Stimulated activated CD8-positive, alpha-beta memory T cell treated with anti-CD3 and anti-CD28 coated beads, Interleukin-7, amount 100 ng/mL, for 48 hours (primary cell): ENCODE data around the gene PPM1G.
"Not testable (repeated sequence)": the region's sequence is repeated elsewhere in the genome, so short reads cannot be mapped to it uniquely, and the experiment has no call there.

Experiments
- DNase-seq, 2 donors: peaks; one replicate each; pipeline ENCODE4 v3.0.0-alpha.2; 2020; ENCODE audit warnings: low read depth in 1 of 2; ENCODE audit errors: extremely low read depth in 1 of 2

The PPM1G gene, protein sequence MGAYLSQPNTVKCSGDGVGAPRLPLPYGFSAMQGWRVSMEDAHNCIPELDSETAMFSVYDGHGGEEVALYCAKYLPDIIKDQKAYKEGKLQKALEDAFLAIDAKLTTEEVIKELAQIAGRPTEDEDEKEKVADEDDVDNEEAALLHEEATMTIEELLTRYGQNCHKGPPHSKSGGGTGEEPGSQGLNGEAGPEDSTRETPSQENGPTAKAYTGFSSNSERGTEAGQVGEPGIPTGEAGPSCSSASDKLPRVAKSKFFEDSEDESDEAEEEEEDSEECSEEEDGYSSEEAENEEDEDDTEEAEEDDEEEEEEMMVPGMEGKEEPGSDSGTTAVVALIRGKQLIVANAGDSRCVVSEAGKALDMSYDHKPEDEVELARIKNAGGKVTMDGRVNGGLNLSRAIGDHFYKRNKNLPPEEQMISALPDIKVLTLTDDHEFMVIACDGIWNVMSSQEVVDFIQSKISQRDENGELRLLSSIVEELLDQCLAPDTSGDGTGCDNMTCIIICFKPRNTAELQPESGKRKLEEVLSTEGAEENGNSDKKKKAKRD

DNA sequence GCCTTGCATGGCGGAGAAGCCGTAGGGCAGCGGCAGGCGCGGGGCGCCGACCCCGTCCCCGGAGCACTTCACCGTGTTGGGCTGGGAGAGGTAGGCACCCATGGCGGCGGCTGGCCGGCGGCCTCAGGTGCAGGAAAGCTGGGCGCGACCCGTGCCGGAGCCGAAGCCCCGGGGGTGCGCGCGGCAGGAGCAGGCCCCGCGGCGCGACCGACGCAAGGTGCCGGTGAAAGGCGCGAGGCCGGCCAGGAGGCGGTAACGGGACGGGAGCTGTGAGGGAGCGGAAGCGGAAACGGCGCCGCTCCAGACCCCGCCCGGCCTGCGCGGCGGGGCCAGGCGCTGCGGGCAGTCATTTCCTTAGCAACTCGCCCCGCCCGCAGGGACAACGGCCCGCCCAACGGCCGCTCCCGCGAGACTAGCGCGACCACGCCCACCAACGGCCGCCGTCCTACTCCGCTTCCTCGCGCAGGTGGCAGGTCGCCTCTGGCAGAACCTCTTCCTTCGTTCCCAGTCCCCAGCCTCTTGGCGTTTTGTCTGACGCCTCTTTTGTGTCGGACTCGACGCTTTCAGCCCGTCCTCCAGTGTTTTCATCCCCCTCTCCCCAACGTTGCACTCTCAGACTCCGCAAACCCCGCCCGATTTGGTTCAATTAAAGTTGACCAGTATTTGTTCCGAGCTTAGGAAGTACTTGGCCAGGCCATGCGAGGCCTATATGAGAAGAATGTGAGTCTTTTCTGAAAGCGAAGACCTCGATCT, at the start of gene PPM1G:
Gene PPM1G (minus strand): TSS at position 271 of the 753 bp plus-strand sequence. CDS start 169 bp downstream, at position 102.
- DNase-seq: peak; percentile 93 to 95

DNA sequence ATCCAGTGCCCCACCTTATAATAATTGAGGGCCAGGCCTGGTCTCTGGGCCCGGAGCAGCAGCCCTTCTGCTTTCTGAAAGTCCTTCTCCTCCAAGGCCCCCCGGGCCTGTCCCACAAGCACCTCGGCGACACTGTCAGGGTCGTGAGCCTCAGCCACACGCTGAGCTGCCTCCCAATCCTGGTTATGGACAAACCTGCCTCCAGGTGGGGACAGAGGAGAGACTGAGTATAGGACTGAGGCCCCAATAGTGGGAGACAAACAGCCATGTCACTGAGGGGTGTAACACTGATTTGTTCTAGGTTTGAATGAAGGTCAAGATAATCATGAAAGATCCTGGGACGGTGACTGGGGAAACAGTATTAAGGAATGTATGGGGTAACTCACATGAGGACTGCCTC, 44.6 kb upstream of the PPM1G start:
- DNase-seq: no peak

DNA sequence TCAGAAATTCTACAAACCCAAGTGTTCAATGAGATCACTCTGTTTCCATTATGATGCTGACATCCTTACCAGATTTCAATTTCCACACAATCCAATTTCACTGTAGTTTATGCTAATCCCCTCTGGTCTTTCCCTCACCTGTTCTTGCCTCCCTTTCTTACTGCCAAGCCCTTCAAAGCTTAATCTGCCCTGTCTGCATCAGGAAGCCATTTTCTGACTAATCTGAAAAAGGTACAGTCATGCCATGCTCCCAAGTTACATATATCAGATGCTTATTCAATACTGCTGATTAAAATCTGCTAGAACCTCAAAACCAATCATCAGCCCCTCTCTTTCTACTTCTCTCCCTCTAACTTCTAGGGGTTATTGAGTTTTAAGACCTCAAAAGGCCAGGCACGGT, 41.7 kb upstream of the PPM1G start:
- DNase-seq: no peak

DNA sequence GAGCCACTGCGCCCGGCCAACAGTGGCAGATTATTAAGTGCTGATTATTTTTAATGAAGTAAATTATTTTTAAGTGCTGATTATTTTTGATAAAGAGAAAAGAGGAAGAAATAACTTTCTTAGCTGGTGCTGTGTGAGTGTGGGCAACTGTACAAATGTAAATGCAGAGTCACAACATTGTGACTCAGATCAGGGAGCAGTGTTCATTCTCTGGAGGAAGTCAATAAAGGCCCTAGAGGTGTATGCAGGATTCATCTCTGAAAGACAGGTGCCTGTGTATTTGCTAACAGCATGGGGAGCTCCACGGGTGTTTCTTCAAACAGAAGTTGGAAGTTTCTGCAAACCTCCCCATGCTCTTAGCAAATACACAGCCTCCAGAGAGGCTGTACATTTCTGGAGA, 39.0 kb upstream of the PPM1G start:
- no peak for DNase-seq

DNA sequence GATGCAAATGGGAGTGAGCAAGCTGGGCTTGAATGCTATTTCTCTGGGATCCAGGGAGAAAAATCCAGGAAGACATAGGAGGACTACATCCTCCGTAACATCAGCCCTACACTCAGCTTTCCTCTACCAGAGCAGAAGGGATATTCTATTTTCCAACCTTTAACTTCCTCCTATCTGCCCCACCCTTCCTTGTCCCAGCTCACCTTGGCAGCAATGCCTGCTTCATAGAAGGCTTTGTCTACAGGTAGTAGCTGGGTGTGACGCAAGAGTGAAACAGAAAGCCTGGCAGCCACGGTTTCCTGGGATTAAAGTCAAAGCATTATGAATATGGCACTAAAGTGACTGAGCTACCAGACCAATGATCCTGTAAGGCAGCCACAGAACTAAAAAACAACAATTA, 36.7 kb upstream of the PPM1G start:
- DNase-seq: no peak

DNA sequence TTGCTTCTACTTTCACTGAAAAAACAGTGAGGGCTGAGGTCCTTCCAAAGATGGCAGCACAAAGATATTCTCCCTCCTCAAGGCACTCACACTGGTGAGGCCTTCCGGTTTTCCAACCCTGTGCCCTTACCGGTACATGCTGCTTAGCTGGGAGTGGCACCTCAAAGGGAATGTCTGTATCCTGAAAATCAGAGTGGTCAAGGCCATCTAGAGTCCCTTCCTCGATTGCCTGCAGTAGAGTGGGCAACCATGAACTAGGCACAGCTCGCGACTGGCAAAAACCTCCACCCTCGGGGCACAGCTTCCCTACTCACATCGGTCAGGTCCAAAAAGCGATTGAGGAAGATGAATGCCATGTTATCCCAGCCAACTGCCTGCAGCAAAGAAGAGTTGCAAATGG, 36.2 kb upstream of the PPM1G start:
- no peak for DNase-seq

DNA sequence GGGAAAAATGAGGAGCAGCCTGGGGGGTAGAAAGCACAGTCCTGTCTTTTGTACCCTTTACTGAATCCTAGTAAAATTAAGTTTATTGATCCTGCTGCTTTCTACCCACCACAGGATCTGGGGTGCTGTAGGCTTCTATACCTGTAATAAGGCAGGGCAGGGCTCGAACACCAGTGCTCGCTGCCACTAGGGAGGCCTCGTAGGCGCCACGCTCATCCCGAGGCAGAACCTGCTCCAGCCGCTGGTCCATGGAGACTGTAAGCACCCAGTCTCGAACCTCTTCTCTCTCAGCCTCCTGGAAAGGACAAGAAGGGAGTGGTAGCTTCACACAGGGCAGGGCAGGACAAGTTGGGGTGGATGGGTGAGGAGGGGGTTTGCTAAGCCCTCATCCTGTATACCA, 35.8 kb upstream of the PPM1G start:
- DNase-seq: no peak

DNA sequence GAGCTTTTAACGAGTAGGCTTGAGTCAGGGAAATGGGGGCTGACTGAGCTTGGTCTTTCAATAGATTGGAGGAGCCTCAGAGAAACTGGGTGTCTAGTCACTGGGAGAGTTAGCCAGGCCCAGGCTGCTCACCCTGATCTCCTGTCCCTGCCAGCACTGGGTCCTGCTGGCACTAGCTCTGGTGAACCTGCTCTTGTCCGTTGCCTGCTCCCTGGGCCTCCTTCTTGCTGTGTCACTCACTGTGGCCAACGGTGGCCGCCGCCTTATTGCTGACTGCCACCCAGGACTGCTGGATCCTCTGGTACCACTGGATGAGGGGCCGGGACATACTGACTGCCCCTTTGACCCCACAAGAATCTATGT, 33.5 kb upstream of the PPM1G start:
- DNase-seq: no peak

DNA sequence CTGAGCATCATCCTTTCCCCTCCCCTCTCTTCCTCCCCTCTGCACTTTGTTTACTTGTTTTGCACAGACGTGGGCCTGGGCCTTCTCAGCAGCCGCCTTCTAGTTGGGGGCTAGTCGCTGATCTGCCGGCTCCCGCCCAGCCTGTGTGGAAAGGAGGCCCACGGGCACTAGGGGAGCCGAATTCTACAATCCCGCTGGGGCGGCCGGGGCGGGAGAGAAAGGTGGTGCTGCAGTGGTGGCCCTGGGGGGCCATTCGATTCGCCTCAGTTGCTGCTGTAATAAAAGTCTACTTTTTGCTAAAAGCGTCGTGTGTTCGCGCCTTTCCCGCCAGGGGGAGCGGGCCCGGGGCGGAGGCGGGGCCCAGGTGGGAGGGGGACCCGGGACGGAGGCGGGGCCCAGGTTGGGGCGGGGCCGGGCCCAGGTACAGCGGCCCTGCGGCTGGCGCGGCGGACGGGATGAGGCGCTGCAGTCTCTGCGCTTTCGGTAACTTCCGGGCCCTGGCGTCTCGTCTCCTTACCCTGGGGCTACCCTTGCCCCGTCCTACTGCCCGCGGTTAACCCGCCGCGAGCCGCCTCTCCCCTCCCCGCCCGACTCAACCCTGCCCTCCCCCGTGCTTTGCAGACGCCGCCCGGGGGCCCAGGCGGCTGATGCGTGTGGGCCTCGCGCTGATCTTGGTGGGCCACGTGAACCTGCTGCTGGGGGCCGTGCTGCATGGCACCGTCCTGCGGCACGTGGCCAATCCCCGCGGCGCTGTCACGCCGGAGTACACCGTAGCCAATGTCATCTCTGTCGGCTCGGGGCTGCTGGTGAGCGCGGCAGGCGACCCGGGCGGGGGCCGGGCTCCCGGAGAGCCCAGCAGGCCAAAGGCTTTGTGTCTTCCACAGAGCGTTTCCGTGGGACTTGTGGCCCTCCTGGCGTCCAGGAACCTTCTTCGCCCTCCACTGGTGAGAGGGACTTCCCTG, 32.8 kb upstream of the PPM1G start, which contains the start of gene KRTCAP3:
Gene KRTCAP3 (plus strand): TSS at position 424 of the 962 bp plus-strand sequence. CDS start 32 bp downstream, at position 456.
- no peak for DNase-seq

DNA sequence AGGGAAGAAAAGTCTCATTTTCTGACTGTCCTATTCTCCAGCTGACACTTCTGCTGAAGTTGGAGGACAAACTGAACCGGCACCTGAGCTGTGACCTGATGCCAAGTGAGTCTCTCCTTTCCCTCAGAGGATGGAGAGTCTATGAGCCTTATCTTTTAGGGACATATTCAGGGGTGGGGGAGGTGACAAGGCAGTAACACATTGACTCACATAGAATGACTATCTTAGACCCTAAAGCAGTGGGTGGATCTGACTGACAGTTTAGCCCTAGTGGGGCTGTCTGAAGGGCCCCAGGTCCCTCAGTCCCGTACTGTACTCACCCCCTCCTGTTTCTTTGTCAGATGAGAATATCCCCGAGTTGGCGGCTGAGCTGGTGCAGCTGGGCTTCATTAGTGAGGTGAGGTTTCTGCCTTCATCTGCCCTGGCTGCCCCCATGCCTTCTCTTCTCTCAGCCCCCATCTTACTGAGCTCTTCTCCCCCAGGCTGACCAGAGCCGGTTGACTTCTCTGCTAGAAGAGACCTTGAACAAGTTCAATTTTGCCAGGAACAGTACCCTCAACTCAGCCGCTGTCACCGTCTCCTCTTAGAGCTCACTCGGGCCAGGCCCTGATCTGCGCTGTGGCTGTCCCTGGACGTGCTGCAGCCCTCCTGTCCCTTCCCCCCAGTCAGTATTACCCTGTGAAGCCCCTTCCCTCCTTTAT, 32.0 kb upstream of the PPM1G start:
- DNase-seq: no peak

DNA sequence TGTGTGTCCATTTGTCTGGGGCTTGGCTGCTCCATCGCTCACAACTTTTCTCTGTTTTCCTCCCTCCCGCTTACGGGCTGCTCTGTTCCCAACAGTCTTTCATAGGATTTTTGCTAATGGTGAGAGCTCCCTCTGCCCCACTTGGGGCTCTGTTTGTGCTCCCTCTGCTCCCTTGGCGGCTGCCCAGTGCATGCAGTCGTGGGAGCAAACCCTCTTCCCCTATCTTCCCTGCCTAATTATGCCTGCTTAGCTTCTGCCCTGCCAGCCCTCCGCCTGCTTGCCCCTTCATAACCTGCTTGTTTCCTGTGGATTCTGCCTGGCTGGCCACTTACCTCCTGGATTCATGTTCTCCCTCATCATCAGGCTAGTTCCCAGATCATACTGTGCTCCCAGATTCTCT, 26.2 kb upstream of the PPM1G start:
- DNase-seq: no peak

DNA sequence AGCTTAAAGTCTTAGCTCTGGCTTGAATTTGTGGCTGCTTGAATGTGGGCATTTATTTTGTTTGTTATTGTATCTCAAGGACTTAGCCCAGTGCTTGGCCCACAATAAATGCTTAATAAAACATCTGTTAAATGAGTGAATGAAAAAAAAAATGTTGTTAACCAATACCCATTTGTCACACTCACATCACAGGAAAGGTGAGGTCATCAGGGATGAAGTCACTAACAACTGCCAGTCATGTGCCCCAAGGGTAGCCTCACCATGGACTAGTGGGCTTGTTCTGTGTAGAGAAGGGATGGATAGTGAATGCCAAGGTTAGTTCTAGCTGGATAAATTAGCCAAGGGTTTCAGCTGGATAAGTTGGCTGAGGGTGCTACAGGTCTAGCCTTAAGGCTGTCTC, 22.0 kb upstream of the PPM1G start:
- peak in 1 of 2 donors; percentile 20 for DNase-seq

DNA sequence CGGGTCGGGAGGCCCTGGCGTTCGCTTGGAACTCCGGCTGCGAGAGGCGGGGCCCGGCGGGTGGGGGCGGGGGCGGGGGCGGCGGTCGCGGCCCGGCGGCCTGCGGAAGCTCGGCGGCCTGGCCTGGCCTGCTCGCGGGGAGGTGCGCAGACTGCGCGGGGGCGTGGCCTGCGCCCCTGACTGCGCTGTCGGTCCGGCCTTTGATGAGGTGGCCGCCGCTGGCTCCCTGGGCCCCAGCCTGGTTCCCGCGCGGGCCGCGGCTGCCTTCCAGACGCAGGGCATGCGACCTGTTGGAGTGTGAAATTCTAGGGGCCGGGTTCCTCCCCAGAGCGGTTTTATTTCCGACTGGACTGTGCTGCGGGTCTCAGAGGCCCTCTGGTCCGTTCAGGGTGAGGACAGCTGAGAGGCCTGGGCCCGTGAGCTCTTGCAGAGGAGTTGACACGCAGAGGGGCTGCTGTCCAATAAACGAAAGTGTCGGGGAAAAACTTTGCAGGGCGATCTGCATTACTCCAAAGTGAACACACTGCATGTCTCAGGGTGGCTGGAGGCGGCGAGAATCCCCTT, 19.7 kb upstream of the PPM1G start:
- DNase-seq: peak; percentile 67 to 74

DNA sequence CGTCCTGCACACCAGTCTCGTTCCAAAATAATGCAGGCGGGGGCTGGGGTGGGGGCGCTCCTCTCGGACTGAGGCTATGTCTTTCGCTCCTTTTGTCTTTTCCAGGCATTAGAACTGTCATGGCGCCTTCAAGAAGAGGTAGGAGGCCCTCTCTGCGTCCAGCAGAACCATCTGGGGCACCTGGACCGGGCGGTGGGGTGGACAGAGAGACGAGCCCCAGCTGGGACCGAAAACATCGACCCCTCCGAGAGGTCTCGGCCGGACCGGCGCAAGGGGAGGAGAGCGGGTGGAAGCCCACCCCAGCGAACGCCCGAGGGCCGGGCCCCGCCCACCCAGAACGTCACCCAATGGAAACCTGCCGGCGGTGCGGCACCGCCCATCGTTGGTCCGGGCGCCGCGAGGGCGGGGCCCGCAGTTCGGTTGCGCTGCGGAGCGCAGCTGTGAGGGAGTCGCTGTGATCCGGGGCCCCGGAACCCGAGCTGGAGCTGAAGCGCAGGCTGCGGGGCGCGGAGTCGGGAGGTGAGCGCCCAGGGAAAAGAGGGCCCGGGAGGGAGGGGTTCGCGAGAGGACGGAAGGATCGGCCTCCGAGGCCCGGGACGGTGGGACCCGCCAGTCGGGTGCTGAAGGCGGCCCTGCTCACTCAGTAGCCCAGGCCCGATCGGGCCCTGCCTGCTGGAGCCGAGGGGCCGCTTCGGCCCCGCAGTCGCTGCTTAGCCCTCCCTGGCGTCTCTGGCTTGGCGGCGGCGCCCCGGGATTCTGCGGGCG, 19.0 kb upstream of the PPM1G start, which contains the start of gene NRBP1:
Gene NRBP1 (plus strand): TSS at position 419 of the 765 bp plus-strand sequence. CDS start 4,643 bp downstream, outside the sequence.
- DNase-seq: peak; percentile 82 to 84

DNA sequence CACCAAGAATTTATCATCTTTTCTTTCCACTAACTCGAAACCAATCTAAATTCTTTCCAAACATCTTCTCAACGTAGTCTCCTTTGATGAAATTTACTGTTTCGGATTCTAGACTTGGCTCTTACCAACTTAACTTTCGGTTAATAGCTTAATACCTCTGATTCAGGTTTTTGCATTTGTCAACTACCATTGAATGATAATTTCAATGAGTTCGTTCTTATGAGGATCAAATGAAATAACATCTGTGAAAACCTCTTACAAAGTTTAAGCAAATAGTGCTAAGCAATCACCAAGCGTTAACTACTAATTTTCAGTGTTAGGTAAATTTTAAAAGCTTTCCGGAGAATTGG, 18.4 kb upstream of the PPM1G start:
- DNase-seq: no peak

DNA sequence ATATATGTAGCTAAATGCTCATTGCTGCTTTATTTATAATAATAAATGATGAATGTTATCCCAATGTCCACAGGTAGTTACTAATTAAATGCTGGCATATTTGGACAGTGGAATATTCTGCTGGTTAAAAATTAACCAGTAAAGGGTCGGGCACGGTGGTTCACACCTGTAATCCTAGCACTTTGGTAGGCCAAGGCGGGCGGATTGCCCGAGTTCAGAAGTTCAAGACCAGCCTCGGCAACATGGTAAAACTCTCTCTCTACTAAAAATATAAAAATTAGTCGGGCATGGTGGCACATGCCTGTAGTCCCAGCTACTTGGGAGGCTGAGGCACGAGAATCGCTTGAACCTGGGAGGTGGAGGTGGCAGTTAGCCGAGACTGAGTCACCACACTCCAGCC, 15.6 kb upstream of the PPM1G start:
- not testable (repeated sequence) for DNase-seq

DNA sequence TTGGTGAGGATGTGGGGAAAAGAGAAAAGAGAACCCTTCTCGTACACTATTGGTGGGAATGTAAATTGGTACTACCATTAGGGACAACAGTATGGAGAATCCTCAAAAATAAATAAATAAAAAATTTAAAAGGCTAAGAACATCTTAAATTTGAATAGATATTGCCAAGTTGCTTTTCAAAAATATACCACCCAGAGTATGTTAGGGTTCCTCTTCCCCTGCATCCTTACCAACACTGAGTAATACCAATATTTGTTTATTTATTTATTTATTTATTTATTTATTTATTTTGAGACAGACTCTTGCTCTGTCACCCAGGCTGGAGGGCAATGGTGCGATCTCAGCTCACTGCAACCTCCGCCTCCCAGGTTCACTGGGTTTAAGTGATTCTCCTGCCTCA, 13.6 kb upstream of the PPM1G start:
- DNase-seq: no peak

DNA sequence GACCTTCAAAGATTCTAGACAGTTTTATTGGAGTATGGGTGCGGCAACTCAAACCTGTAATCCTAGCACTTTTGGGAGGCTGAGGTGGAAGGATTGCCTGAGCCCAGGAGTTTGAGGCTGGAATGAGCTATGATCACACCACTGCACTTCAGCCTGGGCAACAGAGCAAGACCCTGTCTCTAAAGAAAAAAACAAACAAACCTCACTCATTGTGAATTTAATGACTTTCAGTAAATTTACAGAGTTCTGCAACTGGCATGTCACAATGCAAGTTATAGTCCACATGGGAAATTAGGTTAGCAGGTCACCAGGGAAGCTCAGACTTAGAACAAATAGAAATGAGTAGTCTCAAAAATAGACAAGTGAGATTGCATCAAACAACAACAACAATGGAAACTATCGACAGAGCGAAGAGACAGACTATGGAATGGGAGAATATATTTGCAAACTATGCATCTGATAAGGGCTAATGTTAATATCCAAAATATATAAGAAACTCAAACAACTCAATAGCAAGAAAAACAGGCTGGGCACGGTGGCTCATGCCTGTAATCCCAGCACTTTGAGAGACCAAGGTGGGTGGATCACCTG, 12.4 kb upstream of the PPM1G start:
- no peak for DNase-seq

DNA sequence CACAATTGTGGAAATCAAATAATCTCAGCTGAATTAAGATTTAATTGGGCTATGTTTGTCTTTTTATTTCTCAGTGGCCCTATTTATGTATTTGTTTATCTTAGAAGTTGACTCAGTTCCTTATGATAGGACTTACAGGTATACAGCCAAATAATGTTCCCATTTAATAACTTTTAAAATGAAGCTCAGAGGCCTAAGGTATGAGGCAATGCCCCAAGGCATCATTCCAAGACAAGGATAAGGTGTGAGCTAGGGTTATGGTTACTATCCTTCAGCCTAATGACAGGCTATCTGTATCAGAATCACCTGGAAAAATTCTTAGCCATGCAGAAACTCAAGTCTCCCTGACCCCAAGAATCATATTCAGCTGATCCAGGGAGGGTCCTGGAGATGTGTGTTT, 11.6 kb upstream of the PPM1G start:
- no peak for DNase-seq
